ENCODE measurements around the gene CAPN3.

GRCh38 chr15:42344763-42345162, 14.5 kb upstream of the CAPN3 start:
- TF ChIP-seq, protein P1, sequence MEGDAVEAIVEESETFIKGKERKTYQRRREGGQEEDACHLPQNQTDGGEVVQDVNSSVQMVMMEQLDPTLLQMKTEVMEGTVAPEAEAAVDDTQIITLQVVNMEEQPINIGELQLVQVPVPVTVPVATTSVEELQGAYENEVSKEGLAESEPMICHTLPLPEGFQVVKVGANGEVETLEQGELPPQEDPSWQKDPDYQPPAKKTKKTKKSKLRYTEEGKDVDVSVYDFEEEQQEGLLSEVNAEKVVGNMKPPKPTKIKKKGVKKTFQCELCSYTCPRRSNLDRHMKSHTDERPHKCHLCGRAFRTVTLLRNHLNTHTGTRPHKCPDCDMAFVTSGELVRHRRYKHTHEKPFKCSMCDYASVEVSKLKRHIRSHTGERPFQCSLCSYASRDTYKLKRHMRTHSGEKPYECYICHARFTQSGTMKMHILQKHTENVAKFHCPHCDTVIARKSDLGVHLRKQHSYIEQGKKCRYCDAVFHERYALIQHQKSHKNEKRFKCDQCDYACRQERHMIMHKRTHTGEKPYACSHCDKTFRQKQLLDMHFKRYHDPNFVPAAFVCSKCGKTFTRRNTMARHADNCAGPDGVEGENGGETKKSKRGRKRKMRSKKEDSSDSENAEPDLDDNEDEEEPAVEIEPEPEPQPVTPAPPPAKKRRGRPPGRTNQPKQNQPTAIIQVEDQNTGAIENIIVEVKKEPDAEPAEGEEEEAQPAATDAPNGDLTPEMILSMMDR (IDR thresholded peaks at IDR 0.05), result no peak
- no peak for TF ChIP-seq JUN (IDR thresholded peaks at IDR 0.05)
